GM18519 (cell line): ENCODE data around the gene TNNT1.

Source experiments
- ATAC-seq: cut with Tn5 transposase; IDR thresholded peaks from one replicate; pipeline ENCODE4 v1.9.1; 2021; ENCODE audit warnings: mild to moderate bottlenecking, moderate library complexity; ENCODE audit not compliant: unreplicated experiment, low FRiP score

Gene TNNT1

DNA sequence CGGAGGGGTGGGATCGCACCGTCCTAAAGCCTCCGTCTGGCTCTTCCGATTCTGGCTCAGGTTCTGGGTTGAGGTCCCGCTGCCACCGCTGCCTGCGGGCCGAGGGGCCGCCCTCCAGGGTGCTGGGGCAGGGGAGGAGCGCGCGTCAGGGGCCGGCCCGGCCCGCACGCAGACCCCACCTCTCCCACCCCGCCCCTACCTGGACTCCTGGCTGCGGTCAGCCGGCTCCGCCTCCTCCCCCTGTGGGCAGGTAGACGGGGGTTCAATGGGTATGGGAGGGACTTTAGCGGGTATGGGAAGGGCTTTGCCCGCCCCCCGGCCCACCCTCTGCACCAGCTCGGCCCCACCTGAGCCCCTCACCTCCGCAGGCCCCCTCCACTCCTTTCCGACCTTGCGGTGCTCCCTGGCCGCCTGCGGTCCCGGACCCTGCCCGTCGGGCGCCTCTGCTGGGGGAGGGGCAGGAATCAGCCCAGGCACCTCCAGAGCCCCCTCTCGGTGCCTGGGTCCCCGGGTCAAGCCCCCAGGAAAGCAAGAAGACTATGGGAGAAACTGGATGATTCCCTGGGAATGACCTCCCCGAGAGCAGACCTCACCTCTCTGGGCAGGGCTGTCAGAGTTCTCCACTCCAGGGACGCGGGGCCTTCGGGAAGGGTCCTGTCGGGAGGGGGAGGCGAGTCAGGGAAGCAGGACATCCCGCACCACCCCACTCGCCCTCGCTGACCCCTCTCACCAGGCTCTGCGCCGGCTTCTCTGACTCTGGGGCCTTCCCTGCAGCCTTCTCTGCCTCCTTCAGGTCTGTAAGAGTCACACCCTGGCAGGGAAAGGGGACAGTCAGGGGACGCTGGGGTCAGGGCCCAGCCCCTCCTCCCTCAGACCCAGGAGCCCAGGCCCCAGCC is 56.3 kb downstream of the TNNT1 start:
- no peak for ATAC-seq

DNA sequence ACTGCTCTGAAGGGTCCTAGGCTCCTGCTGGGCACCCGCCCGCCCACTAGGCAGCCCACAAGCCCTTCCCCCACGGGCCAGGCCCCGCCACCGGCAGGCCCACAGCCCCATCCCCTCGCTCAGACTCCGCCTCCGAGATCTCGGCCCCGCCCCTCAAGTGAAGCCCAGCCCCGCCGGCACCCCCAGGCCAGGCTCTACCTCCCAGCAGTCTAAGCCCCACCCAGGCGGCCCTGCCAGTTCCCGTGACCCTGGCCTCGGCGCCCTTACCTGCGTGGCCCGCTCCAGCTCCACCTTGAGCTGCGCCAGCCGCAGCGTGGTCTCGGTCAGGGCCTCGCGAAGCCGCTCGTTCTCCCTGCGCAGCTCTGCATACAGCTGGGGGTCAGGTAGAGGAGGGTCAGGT is 57.1 kb downstream of the TNNT1 start:
- no peak for ATAC-seq

DNA sequence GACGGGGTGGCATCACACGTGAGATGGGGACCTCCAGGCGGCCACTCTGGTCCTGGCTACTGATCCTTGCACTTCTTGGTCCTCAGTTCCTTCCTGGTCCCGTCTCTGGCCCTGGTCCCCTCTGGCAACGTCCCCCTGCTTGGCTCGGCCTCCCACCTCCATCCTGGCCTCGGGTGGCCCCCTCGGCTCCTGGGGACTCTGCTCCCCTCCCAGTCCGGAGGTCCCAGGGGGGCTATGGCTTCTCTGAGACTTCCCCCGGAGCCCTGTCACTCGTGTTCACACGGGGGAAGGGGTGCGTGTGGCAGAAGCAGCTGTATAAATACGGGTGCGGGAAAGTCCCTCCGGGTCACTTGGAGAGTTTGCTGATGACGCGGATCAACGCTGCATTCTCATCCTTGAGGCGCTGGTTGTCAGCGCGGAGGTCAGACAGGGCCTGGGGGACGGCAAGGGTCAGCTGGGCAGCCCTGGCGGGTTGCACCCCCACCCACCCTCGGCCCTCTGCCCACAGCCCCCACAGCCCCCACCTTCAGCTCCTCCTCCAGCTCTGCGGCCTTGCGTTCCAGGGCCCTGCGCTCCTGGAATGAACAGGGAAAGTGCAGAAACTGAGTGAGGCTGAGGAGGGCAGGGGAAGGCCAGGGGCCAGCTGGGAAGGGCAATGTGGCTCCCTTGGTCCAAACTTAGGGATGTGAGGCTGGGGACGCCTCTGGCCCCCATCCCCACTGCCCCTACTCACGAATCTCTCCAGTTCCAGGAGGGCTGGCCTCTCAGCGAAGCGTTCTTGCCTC is 57.7 kb downstream of the TNNT1 start:
- ATAC-seq: no peak

DNA sequence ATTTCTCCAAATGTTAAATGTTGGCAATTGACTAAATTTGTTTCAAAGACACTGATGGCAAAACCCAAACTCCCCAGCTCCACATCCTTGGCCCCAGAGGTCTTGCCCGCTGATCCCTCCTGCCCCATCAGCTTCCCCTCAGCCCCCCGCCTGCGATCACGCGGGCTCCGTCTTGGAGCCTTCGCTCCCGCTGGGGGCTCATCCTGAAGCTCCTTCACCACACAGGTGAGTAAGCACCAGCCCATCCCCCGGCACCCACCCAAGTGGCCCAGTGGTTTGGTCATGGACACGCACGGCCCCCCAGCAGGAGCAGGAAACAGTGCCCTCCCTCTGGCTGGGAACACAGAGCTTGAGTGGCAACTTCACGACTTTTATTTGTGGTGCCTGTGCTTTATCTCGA is 58.4 kb downstream of the TNNT1 start:
- no peak for ATAC-seq

DNA sequence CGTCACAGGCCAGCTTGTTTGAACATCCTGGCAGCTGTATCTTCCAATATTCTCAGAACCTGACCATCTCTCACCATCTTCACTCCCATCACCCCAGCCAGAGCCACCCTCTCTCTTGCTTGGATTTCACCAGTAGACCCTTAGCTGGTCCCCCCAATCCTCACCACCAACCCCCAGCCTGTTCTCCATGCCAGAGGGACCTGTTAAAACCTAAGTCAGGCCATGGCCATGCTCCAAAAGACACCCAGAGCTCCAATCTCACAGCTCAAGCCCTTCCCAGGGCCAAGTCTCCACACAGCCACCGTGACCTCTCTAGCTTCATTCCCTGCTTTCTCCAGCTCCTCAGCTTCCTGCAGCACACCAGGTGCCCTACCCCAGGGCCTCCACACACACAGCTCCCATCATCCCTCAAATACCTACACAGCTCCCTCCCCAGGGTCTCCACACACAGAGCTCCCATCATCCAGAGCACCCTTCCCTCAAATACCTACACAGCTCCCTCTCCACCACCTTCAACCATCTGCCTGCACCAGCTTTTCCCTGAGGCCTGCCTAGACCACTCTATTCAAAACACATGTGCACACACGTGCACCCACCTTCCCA is 59.6 kb downstream of the TNNT1 start:
- ATAC-seq: no peak

DNA sequence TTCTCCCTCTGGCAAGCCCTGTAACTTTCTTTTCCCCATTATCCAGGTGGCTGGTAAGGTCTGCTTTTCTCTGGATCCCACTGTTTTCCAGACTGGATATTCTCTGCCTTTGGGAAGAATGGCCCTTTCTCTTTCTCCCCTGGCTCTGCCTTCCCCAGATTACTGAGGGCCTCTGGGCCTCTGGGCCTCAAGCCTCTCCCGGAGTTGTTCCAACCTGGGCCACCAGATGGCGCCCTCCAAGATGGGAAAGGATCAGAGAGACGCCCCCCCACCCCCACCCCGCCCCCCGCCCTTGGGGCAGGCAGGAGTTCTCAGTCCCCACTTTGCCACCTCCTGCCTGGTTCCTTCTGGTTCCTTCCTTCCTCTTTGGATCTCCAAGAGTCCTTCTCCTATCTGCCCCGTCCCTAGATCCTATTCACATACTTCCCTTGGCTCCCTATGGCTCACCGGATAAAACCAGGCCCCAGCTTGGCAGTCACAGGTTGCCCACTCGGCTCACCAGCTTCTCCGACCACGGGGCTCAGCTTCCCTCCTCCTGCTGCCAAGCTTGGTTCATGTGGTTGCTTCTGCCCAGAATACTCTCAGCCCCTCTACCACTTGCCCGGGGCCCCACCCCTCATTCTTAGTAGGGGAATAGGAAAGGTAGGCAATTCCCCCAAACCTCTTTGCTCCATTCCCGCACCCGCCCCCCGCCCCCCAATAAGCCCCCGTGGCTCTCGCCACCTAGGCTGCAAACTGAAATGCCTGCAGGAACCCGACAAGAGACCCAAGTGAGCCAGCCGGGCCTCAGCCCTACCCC is 60.3 kb downstream of the TNNT1 start:
- no peak for ATAC-seq

DNA sequence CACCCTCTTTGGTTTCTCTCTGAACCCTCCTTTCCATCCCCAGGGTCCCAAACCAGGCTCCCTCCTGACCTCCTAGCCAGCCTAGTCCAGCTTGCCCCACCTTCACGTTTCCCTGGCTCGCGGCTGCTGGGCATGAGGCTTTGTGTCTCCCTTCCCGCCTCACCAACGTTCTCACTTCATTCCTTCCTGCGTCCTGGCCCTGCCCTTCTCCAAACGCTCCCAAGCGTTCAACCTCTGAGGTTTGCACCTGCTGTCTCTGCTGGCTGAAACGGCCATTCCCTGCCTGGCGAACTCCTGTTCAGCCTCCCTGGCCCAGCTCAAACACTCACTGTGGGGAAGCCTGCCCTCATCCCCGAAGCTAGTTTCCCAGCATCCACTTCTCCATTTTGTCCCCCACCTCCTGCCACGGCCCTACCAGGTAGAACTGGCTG is 61.0 kb downstream of the TNNT1 start:
- no peak for ATAC-seq

DNA sequence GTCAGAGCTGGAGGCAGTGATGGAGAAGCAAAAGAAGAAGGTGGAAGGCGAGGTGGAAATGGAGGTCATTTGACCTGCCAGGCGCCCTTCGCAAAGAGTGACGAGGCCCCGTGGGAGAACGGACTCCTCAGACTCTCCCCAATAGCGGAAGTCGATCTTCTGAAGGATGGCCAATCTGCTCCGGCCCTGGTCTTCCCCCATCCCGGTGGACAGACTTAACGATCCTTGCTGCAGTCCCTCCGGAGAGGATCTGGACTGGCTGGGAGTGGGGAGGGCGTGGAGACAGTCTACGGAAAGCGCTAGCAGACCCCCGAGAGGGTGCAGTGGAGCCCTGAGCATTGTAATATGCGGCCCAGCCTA is 61.5 kb downstream of the TNNT1 start:
- no peak for ATAC-seq

DNA sequence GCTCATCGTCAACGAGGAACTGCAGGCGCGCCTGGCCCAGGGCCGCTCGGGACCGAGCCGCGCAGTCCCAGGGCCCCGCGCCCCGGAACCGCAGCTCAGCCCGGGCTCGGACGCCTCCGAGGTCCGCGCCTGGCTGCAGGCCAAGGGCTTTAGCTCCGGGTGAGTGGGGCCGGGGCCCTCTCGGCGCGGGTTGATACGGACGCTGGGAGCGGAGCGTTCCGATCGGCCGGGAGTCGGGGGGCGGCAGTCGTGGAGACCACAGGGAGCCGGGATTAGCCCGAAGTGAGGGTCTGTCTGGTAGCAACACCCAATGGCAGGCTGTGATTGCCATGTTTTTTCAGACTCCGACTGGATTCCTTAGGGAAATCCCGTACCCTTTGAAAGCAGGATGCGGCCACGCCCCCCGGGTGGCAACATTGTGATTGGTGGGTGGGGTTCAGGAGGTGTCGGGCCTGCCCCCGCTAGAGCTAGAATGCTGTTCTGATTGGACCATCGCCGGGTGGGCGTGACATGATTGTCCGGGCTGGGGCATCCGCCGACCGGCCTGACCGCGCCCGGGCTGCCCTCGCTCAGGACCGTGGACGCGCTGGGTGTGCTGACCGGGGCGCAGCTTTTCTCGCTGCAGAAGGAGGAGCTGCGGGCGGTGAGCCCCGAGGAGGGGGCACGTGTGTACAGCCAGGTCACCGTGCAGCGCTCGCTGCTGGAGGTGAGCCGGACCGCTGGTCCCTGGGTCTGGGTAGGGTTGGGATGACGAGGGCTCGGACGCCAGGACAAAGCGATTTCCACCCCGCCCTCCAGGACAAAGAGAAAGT is 62.1 kb downstream of the TNNT1 start:
- no peak for ATAC-seq

DNA sequence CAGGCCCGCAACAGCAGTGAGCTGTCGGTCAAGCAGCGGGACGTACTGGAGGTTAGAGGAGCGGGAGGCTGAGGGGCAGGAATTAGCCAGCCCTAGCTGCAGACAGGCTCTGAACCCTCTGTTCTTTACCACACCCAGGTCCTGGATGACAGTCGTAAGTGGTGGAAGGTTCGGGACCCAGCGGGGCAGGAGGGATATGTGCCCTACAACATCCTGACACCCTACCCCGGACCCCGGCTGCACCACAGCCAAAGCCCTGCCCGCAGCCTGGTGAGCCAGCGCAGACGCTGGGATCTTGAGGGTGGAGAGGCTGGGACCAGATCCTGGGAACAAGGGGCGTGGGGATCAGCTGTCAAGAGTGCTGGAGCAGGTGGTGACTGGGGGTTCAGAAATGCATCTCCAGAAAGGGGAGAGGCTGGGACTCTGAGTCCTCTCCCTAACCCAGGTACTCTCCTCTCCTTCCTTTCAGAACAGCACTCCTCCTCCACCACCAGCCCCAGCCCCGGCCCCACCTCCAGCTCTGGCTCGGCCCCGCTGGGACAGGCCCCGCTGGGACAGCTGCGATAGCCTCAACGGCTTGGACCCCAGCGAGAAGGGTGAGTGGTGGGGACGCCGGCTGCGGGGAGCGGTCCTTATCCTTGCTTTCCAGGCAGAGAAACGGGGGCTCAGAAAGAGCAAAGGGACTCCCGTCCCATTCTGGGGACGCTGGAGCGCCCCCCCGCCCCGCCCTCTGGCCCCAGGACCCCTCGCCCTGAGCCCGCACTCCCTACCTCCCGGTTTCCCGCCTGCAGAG is 62.9 kb downstream of the TNNT1 start:
- ATAC-seq: no peak

DNA sequence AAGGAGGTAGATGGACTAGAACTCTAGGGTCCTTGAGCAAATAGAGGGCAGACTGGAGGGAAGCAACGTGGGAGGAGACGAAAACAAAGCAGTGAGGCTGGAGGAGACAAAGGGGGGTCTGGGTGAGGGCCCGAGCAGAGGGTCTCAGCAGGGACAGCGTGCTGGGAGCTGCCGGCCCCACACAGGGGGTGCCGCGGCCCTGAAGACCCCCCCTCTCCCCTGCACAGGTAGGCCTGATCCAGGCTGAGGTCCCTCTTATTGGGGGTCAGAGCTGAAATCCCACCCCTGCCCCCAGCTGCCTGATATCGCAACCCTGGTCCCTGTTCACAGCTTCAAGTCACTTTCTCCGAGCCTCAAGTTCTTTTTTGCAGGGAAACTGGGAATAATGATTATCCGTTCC is 64.6 kb downstream of the TNNT1 start:
- no peak for ATAC-seq

DNA sequence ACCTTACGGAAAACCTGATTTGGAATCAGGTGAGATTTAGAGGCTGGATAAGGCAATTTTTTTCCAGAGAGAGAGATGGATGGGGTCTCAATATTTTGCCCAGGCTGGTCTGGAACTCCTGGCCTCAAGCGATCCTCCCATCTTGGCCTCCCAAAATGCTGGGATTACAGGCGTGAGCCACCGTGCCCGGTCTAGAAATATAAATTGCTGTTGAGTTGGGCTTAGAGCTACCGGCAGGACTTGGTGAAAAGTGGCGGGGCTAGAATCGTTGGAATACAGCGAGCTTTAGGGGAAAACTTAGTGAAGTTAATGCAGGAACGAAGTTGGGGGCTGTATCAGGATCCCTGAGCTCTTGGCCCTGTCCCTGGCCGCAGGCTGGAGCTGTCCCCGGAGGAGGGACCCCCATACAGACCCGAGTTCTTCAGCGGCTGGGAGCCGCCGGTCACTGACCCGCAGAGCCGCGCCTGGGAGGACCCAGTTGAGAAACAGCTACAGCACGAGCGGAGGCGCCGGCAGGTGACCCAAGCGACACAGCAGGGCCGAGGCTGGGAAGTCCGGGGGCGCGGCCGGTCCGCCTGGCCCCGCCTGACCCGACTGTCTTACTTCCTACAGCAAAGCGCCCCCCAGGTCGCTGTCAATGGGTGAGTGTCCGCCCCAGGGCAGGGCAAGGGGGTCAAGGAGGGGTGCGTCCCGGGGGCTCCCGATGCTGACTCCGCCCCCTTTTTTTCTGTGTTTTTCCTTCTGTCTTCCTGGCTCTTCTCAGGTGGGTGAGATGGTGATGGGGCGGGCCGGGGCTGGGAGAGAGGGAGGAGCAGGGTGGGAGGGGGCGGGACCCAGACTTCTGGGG is 65.8 kb downstream of the TNNT1 start:
- ATAC-seq: no peak
